WTC11 (cell line): Measurements from ENCODE around the gene KCNJ15.

Experiments
- JAZF1 ChIP-seq: fragments of 250-450 bp; sonication (Bioruptor Pico); IDR thresholded peaks from 2 replicates; pipeline ENCODE4 v1.9.0; 2021; ENCODE audit warnings: moderate library complexity, mild to moderate bottlenecking, inconsistent platforms
- MYBL2 ChIP-seq: sonication (generic); formaldehyde crosslinking; IDR thresholded peaks from 2 replicates; pipeline ENCODE4 v1.8.1; 2023; ENCODE audit warnings: mild to moderate bottlenecking, moderate library complexity, missing genetic modification reagents

DNA sequence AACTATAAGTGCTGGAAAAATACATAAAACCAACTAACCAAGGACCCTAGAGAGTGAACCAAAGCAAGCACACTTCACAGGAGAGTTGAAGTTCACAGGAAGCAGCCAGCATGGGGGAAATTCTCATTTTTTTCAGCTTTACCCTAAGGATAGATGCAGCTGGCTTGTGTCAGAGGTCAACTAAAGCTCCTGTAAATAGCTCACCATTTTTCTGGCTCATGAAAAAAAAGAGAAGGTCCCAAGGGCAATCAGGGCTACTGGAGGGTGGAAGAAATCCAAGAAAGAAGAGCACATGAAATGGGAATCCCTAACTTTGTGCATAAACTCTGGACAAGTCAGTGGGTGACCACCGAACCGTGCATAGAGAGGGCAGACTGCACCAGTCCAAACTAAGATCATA lies 58.3 kb downstream of the KCNJ15 start:
- TF ChIP-seq JAZF1 (CRISPR knock-in tag) (no peak), MYBL2 (CRISPR knock-in tag) (no peak)
